H1 (cell line): Measurements from ENCODE around the gene ETV5. TPM values are rescaled to one million over a fixed set of nuclear protein-coding genes. Genes with fewer than 3 reads are reported as not detected.

Source experiments
- CTCF ChIA-PET: fragments of 300-600 bp; sonication (Branson Sonifier 250); formaldehyde crosslinking; loops from one replicate; lab custom pipeline; 2021; ENCODE audit not compliant: partially characterized antibody; lab: Charles Lee
- POLR2A ChIA-PET: fragments of 300-600 bp; sonication (Branson Sonifier 250); formaldehyde crosslinking; loops from one replicate; lab custom pipeline; 2021; ENCODE audit warnings: inconsistent platforms; ENCODE audit not compliant: partially characterized antibody; lab: Charles Lee
- DNase-seq, 2 experiments: peaks; one replicate each; pipeline versions ENCODE4 v3.0.0 to v3.0.0-alpha.2; 2010 to 2022; ENCODE audit warnings: low spot score in 2 of 2, low read depth in 1 of 2, mixed read lengths in 1 of 2
- FAIRE-seq: peaks from 2 replicates; lab custom pipeline; 2011; peaks lifted over from hg19 to GRCh38; lab: Jason Lieb, UNC
- H2AFZ ChIP-seq: 2 replicates; pipeline ENCODE4 v1.8.1; 2012; ENCODE audit warnings: low read length, inconsistent platforms
- H2AK5ac ChIP-seq: 2 replicates; pipeline ENCODE4 v1.6.1; 2013; ENCODE audit warnings: low read depth, low read length
- H2BK120ac ChIP-seq: replicated peaks from 2 replicates; pipeline ENCODE3; 2013; ENCODE audit warnings: low read depth, low read length, inconsistent platforms
- H2BK12ac ChIP-seq: 2 replicates; pipeline ENCODE4 v1.6.1; 2013; ENCODE audit warnings: low read depth, low read length
- H2BK15ac ChIP-seq: 2 replicates; pipeline ENCODE4 v1.6.1; 2013; ENCODE audit warnings: low read length
- H2BK20ac ChIP-seq: 2 replicates; pipeline ENCODE4 v1.6.1; 2013; ENCODE audit warnings: low read length
- H2BK5ac ChIP-seq: 2 replicates; pipeline ENCODE4 v1.6.1; 2013; ENCODE audit warnings: low read depth, low read length
- H3K14ac ChIP-seq: 2 replicates; pipeline ENCODE4 v1.6.1; 2013; ENCODE audit warnings: inconsistent platforms; ENCODE audit not compliant: insufficient read length
- H3K18ac ChIP-seq: 2 replicates; pipeline ENCODE4 v1.6.1; 2013; ENCODE audit warnings: low read length; ENCODE audit errors: extremely low read depth
- H3K23ac ChIP-seq: 2 replicates; pipeline ENCODE4 v1.6.1; 2013; ENCODE audit warnings: inconsistent platforms; ENCODE audit not compliant: insufficient read length
- H3K23me2 ChIP-seq: 2 replicates; pipeline ENCODE4 v1.6.1; 2013; ENCODE audit warnings: low read depth, low read length
- H3K27ac ChIP-seq: 2 replicates; pipeline ENCODE4 v1.6.1; 2011; ENCODE audit warnings: low read depth, low read length, inconsistent platforms
- H3K27me3 ChIP-seq, 4 experiments: replicated peaks in 1 of 4; 1 replicate in 1 of 4; 2 replicates in 3 of 4; pipeline versions ENCODE4 v1.6.1 to v1.8.1; 2011 to 2013; ENCODE audit warnings: low read length in 3 of 4, mild to moderate bottlenecking in 3 of 4, inconsistent platforms in 2 of 4, mixed read lengths in 2 of 4, moderate library complexity in 1 of 4; ENCODE audit not compliant: control insufficient read depth in 3 of 4, insufficient read depth in 3 of 4; ENCODE audit errors: extremely low read depth in 1 of 4
- H3K36me3 ChIP-seq, 4 experiments: 2 replicates each; pipeline versions ENCODE4 v1.6.1 to v1.8.1; 2011 to 2013; ENCODE audit warnings: mild to moderate bottlenecking in 4 of 4, low read length in 3 of 4, moderate library complexity in 2 of 4, control low read depth in 1 of 4, inconsistent platforms in 1 of 4; ENCODE audit not compliant: insufficient read depth in 4 of 4, control insufficient read depth in 2 of 4
- H3K4ac ChIP-seq: replicated peaks from 2 replicates; pipeline ENCODE3; 2013; ENCODE audit warnings: low read length, low read depth, mixed read lengths, inconsistent platforms; ENCODE audit not compliant: insufficient read length
- H3K4me1 ChIP-seq, 4 experiments: replicated peaks in 1 of 4; 1 replicate in 1 of 4; 2 replicates in 3 of 4; pipeline versions ENCODE4 v1.6.1 to v1.8.1; 2011 to 2013; ENCODE audit warnings: low read length in 3 of 4, inconsistent platforms in 2 of 4, mixed read lengths in 1 of 4; ENCODE audit not compliant: insufficient read depth in 4 of 4, control insufficient read depth in 3 of 4
- H3K4me2 ChIP-seq, 2 experiments: 2 replicates each; pipeline versions ENCODE4 v1.6.1 to v1.8.1; 2011 to 2013; ENCODE audit warnings: low read depth in 2 of 2, low read length in 2 of 2, control low read depth in 1 of 2, inconsistent platforms in 1 of 2, mild to moderate bottlenecking in 1 of 2; ENCODE audit not compliant: insufficient read depth in 1 of 2
- H3K4me3 ChIP-seq, 4 experiments: fragments of 200-600, 300-600 bp in 1 of 4; sonication (generic), shearing (Covaris generic), sonication (Bioruptor Twin) in 1 of 4; 2 replicates each; pipeline versions ENCODE4 v1.5.1 to v1.8.1; 2011 to 2016; ENCODE audit warnings: low read length in 4 of 4, low read depth in 3 of 4, control low read depth in 2 of 4, inconsistent platforms in 2 of 4, mild to moderate bottlenecking in 2 of 4, mixed read lengths in 1 of 4, moderate library complexity in 1 of 4; ENCODE audit not compliant: insufficient read depth in 2 of 4; ENCODE audit errors: extremely low read depth in 1 of 4
- H3K56ac ChIP-seq: replicated peaks from 2 replicates; pipeline ENCODE3; 2013; ENCODE audit warnings: low read depth, mild to moderate bottlenecking, mixed read lengths, low read length, inconsistent platforms; ENCODE audit not compliant: insufficient read length
- H3K79me1 ChIP-seq: 2 replicates; pipeline ENCODE4 v1.6.1; 2013; ENCODE audit warnings: low read depth, low read length, control low read depth
- H3K79me2 ChIP-seq, 2 experiments: 2 replicates each; pipeline versions ENCODE4 v1.6.1 to v1.8.1; 2012 to 2013; ENCODE audit warnings: low read length in 2 of 2, mild to moderate bottlenecking in 2 of 2, inconsistent platforms in 1 of 2; ENCODE audit not compliant: insufficient read depth in 2 of 2, control insufficient read depth in 1 of 2
- H3K9ac ChIP-seq, 4 experiments: replicated peaks in 1 of 4; 1 replicate in 1 of 4; 2 replicates in 3 of 4; pipeline versions ENCODE4 v1.6.1 to v1.8.1; 2011 to 2013; ENCODE audit warnings: low read depth in 3 of 4, low read length in 3 of 4, control low read depth in 2 of 4, mild to moderate bottlenecking in 2 of 4, moderate library complexity in 2 of 4, inconsistent platforms in 1 of 4; ENCODE audit errors: extremely low read depth in 1 of 4
- H3K9me3 ChIP-seq, 2 experiments: 2 replicates each; pipeline versions ENCODE4 v1.6.1 to v1.8.1; 2012 to 2013; ENCODE audit warnings: mild to moderate bottlenecking in 2 of 2, moderate library complexity in 2 of 2, control low read depth in 1 of 2, inconsistent platforms in 1 of 2, low read depth in 1 of 2, low read length in 1 of 2, mixed read lengths in 1 of 2; ENCODE audit not compliant: insufficient read depth in 2 of 2
- H4K20me1 ChIP-seq, 2 experiments: replicated peaks in 1 of 2; 2 replicates each; pipeline versions ENCODE3 to v1.8.1; 2011 to 2013; ENCODE audit warnings: inconsistent platforms in 2 of 2, low read length in 2 of 2, mild to moderate bottlenecking in 1 of 2; ENCODE audit not compliant: insufficient read depth in 2 of 2, control insufficient read depth in 1 of 2
- H4K5ac ChIP-seq: 2 replicates; pipeline ENCODE4 v1.6.1; 2013; ENCODE audit warnings: low read length, low read depth, mixed read lengths, inconsistent platforms; ENCODE audit not compliant: insufficient read length
- H4K8ac ChIP-seq: 2 replicates; pipeline ENCODE4 v1.8.0; 2013; ENCODE audit warnings: mild to moderate bottlenecking, moderate library complexity, low read length, inconsistent platforms; ENCODE audit not compliant: insufficient read depth; ENCODE audit errors: extremely low read depth
- H4K91ac ChIP-seq: replicated peaks from 2 replicates; pipeline ENCODE3; 2013; ENCODE audit warnings: low read length, mixed read lengths, inconsistent platforms; ENCODE audit not compliant: insufficient read length
- JUND ChIP-seq: IDR thresholded peaks from 2 replicates; pipeline ENCODE4 v1.6.1; 2011; ENCODE audit warnings: mild to moderate bottlenecking, improper control_type of control experiment, low read length
- RXRA ChIP-seq: IDR thresholded peaks from 2 replicates; pipeline ENCODE4 v1.6.1; 2011; ENCODE audit warnings: low read depth, mild to moderate bottlenecking, low read length, moderate library complexity; ENCODE audit not compliant: insufficient read depth
- WGBS, 2 experiments: shearing (Covaris generic) in 1 of 2; methylation state at CpG; one replicate each; pipeline versions ENCODE4 v1.1.6 to v1.1.7; 2013 to 2015; ENCODE audit warnings: low lambda C conversion rate in 2 of 2, mixed read lengths in 2 of 2, inconsistent platforms in 1 of 2, low coverage in 1 of 2, missing lambda C conversion rate in 1 of 2; ENCODE audit not compliant: insufficient replicate concordance in 2 of 2, insufficient coverage in 1 of 2, insufficient read length in 1 of 2; ENCODE audit errors: extremely low coverage in 1 of 2, missing lambda C conversion rate in 1 of 2; 5-methylcytosine and 5-hydroxymethylcytosine counted together
- polyA plus RNA-seq, 7 experiments: library from polyadenylated mRNA; depleted of rRNA in 3 of 7; stranded (reverse) in 5 of 7; unstranded in 2 of 7; fragments of >200 nt in 5 of 7; fragments of 200-250 nt in 2 of 7; gene quantifications; 1 replicate in 5 of 7; 2 replicates in 1 of 7; 4 replicates in 1 of 7; pipeline versions ENCODE4 v1.2.1 to v1.2.3, GENCODE V29; 2011 to 2013; ENCODE audit warnings: missing spikeins in 2 of 7, mixed read lengths in 2 of 7
- total RNA-seq: library from RNA; stranded (reverse); fragmentation: NEBNext Ultra II Directional; extraction: Animal tissue kit (Norgen Biotek cat#: 25700); gene quantifications from 2 replicates; pipeline ENCODE4 v1.2.1, GENCODE V29; 2021

The ETV5 gene
- total and polyA plus RNA-seq, 2 of the 8 experiments (the other 6 are each of a cell fraction or from before 2014, with no cell fraction given): 13.1 to 36.9 TPM

- Histone ChIP-seq H3K79me1 (no peaks in the 10 kb centered on the region), H4K91ac (no peak overlapping the region), H3K14ac (no peak overlapping the region), H3K27ac (no peak overlapping the region), H3K23me2 (no peaks in the 10 kb centered on the region), H3K23ac (no peak overlapping the region), H4K8ac (no peak overlapping the region), H3K27me3 (no peaks in the 10 kb centered on the region), H3K4ac (no peak overlapping the region), H2BK120ac (no peak overlapping the region), H3K56ac (no peak overlapping the region), H2AK5ac (no peak overlapping the region), H2BK20ac (no peak overlapping the region), H2BK12ac (no peak overlapping the region), H3K4me2 (no peak overlapping the region), H4K20me1 (no peaks in the 10 kb centered on the region), H3K9me3 (no peaks in the 10 kb centered on the region), H2AFZ (no peak overlapping the region), H3K9ac (no peak overlapping the region), H3K4me1 (no peaks in the 10 kb centered on the region), H3K4me3 (no peak overlapping the region), H3K36me3 (no peaks in the 10 kb centered on the region), H4K5ac (no peak overlapping the region), H2BK15ac (no peak overlapping the region), H3K18ac (no peak overlapping the region), H2BK5ac (no peak overlapping the region), H3K79me2 (no peaks in the 10 kb centered on the region)
- FAIRE-seq (no peak), DNase-seq (no peak)
- CTCF ChIA-PET: no interaction called here
- WGBS, 2 experiments: 82% methylated on average over 4 of the region's 5 CpGs; no CpG with 5 or more reads in 1 of the 2 experiments
- POLR2A ChIA-PET: no interaction called here
- TF ChIP-seq JUND: no peak
- TF ChIP-seq RXRA: no peak
Observed at GRCh38 chr3:186144257-186144656, 35.4 kb upstream of the ETV5 start.
